ENCODE results near the gene FANCF.

The FANCF gene

DNA sequence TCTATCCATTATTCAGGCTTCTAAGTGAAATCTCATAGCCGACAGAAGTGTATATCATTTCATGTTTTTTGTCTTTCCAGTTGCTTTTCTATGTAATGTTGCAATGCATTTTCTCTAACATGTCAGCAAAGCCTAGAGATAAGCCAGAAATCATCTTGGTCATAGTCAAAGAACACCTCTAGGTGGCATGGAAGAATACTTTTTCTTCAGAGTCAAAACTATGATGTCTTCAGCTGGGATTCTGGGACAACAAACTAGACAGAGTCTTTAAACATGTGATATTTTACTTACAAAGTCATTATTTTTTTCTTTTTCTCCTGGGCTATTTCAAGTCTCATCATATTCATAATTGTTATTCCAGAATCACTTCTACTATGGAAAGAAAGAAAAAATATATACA is 45.2 kb upstream of the FANCF start:
- H3F3A ChIP-seq (ENCODE audit: control insufficient read depth, insufficient read depth) = no peaks in the 10 kb centered on the region
- H3K9me3 ChIP-seq (ENCODE audit: control insufficient read depth, insufficient read depth, low read length) = no peaks in the 10 kb centered on the region
- H3K27ac ChIP-seq (ENCODE audit: low read depth, low read length) = no peak overlapping the region
- H3K79me2 ChIP-seq (ENCODE audit: control insufficient read depth, low read length) = no peaks in the 10 kb centered on the region
- no peak overlapping the region for H3K4me3 ChIP-seq (ENCODE audit: low read length)
- no peaks in the 10 kb centered on the region for H4K20me1 ChIP-seq (ENCODE audit: control insufficient read depth, insufficient read depth, low read depth, low read length)
- H3K9me2 ChIP-seq (replicated peaks; ENCODE audit: control insufficient read depth, low read length) = no peaks in the 10 kb centered on the region
- no peak for TF ChIP-seq EZH2phosphoT487 (IDR thresholded peaks at IDR 0.05; ENCODE audit: borderline replicate concordance, low read length)
- no peak overlapping the region for H3K4me2 ChIP-seq (ENCODE audit: low read length)
- no peaks in the 10 kb centered on the region for H3K36me3 ChIP-seq (ENCODE audit: control insufficient read depth, low read length)
- H3K4me1 ChIP-seq (ENCODE audit: control insufficient read depth, low read length) = no peaks in the 10 kb centered on the region
- H3K27me3 ChIP-seq (ENCODE audit: control insufficient read depth, low read length) = no peaks in the 10 kb centered on the region

DNA sequence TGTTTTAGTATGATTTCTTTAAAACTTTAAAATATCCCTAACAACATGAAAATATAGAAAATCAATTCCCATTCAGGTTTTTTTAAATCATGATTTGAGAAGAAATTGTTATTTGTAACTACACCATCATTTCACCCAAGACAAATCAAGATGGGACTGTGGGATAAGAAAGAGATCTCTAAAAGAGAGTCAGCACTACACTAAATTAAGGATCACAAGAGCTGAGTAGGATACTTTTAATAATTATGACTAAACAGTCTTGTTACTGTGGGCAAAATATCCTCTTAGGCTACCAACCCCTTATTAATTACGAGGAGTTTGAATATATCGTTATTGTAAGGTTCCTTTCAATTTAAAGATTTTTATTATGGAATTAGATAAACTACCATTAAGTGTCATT is 43.7 kb upstream of the FANCF start:
- H3K9me3 ChIP-seq (ENCODE audit: control insufficient read depth, insufficient read depth, low read length) = no peaks in the 10 kb centered on the region
- TF ChIP-seq, protein P1, sequence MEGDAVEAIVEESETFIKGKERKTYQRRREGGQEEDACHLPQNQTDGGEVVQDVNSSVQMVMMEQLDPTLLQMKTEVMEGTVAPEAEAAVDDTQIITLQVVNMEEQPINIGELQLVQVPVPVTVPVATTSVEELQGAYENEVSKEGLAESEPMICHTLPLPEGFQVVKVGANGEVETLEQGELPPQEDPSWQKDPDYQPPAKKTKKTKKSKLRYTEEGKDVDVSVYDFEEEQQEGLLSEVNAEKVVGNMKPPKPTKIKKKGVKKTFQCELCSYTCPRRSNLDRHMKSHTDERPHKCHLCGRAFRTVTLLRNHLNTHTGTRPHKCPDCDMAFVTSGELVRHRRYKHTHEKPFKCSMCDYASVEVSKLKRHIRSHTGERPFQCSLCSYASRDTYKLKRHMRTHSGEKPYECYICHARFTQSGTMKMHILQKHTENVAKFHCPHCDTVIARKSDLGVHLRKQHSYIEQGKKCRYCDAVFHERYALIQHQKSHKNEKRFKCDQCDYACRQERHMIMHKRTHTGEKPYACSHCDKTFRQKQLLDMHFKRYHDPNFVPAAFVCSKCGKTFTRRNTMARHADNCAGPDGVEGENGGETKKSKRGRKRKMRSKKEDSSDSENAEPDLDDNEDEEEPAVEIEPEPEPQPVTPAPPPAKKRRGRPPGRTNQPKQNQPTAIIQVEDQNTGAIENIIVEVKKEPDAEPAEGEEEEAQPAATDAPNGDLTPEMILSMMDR (IDR thresholded peaks at IDR 0.05; ENCODE audit: low read depth, low read length, poor library complexity, severe bottlenecking) = no peak
- TF ChIP-seq EZH2phosphoT487 (IDR thresholded peaks at IDR 0.05; ENCODE audit: borderline replicate concordance, low read length) = no peak
- no peaks in the 10 kb centered on the region for H3F3A ChIP-seq (ENCODE audit: control insufficient read depth, insufficient read depth)
- H3K4me2 ChIP-seq (ENCODE audit: low read length) = no peak overlapping the region
- H3K36me3 ChIP-seq (ENCODE audit: control insufficient read depth, low read length) = no peaks in the 10 kb centered on the region
- H3K27me3 ChIP-seq (ENCODE audit: control insufficient read depth, low read length) = no peaks in the 10 kb centered on the region
- no peaks in the 10 kb centered on the region for H3K79me2 ChIP-seq (ENCODE audit: control insufficient read depth, low read length)
- H3K9me2 ChIP-seq (replicated peaks; ENCODE audit: control insufficient read depth, low read length) = no peaks in the 10 kb centered on the region
- H3K4me1 ChIP-seq (ENCODE audit: control insufficient read depth, low read length) = no peaks in the 10 kb centered on the region
- no peak overlapping the region for H3K4me3 ChIP-seq (ENCODE audit: low read length)
- H3K27ac ChIP-seq (ENCODE audit: low read depth, low read length) = no peak overlapping the region
- no peaks in the 10 kb centered on the region for H4K20me1 ChIP-seq (ENCODE audit: control insufficient read depth, insufficient read depth, low read depth, low read length)

DNA sequence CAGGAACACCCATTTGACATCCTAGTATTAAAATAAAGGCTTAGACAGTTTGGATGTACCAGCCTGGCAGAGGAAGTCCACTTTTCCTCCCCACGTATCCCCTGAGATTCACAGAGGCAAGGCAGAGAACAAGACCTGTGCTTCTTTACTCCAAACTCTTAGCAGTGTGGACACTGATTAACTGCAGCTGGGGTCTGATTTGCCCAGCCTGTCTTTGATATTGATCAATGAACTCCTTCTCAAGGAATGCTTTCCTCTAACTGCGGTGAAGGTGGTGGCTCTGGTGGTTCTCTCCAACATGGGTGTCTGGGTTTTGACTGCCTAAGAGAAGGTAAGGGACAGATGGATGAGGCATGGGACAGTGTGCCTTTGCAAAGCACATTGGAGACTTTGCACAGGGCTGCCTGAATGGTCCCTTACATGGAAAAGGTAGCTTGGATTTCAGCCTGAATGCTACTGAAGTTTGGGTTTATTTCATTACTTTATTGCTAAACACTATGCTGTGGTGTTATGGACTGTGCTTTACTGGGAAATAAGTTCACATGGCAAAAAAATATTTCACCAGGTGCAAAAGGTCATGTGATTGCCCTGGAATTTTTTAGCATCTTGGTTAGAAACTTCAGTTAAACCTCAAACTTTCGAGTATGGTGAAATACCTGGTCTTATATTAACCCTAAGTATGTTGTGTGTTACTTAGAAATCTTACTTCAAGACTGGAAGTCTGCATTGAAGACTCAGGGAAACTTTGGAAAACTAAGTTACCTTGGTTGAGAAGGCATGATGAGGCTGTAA is 42.6 kb upstream of the FANCF start:
- H3K4me1 ChIP-seq (ENCODE audit: control insufficient read depth, low read length) = no peaks in the 10 kb centered on the region
- H3K9me3 ChIP-seq (ENCODE audit: control insufficient read depth, insufficient read depth, low read length) = no peaks in the 10 kb centered on the region
- no peak overlapping the region for H3K4me2 ChIP-seq (ENCODE audit: low read length)
- H3K27ac ChIP-seq (ENCODE audit: low read depth, low read length) = no peak overlapping the region
- TF ChIP-seq, protein P1 (IDR thresholded peaks at IDR 0.05; ENCODE audit: low read depth, low read length, poor library complexity, severe bottlenecking) = no peak
- TF ChIP-seq EZH2phosphoT487 (IDR thresholded peaks at IDR 0.05; ENCODE audit: borderline replicate concordance, low read length) = no peak
- H4K20me1 ChIP-seq (ENCODE audit: control insufficient read depth, insufficient read depth, low read depth, low read length) = no peaks in the 10 kb centered on the region
- no peaks in the 10 kb centered on the region for H3K9me2 ChIP-seq (replicated peaks; ENCODE audit: control insufficient read depth, low read length)
- H3K4me3 ChIP-seq (ENCODE audit: low read length) = no peak overlapping the region
- no peaks in the 10 kb centered on the region for H3F3A ChIP-seq (ENCODE audit: control insufficient read depth, insufficient read depth)
- H3K36me3 ChIP-seq (ENCODE audit: control insufficient read depth, low read length) = no peaks in the 10 kb centered on the region
- no peaks in the 10 kb centered on the region for H3K27me3 ChIP-seq (ENCODE audit: control insufficient read depth, low read length)
- no peaks in the 10 kb centered on the region for H3K79me2 ChIP-seq (ENCODE audit: control insufficient read depth, low read length)

DNA sequence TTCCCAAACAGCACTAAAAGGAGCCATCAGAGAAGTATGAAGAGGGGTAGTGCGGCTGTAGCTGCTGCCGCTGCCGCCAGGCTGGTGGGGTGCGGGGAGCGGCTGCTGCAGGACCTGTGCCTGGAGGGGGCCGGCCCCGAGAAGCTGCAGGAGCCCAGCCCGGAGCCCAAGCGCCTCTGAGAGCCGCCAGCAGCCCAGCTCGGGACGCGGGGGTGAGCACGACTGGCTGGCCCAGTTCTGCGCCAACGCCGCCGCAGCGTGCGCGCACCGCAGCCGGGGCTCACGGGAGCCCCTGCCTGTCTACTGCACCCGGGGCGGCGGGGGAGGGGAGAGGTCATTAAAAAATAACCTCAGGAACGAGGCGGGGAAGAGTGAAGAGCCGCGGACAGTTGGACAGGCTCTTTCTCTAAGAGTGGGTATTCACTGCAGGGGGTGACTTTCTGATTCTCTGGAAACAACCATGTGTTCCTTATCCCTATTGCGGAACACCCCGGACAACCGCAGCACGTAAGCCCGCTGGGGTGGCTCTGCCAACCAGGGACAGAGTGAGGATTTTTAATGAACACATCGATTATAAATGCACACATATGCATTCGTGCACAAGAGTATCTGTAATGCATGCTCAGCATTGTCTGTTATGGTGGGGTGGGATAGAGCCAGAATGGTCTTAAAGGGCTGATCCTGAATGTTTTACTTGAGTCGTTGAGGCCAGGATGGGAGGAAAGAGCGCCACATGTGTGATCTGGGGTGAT is 41.2 kb upstream of the FANCF start:
- no peak overlapping the region for H3K4me2 ChIP-seq (ENCODE audit: low read length)
- no peaks in the 10 kb centered on the region for H3F3A ChIP-seq (ENCODE audit: control insufficient read depth, insufficient read depth)
- TF ChIP-seq, protein P1 (IDR thresholded peaks at IDR 0.05; ENCODE audit: low read depth, low read length, poor library complexity, severe bottlenecking) = no peak
- no peak for TF ChIP-seq EZH2phosphoT487 (IDR thresholded peaks at IDR 0.05; ENCODE audit: borderline replicate concordance, low read length)
- H3K79me2 ChIP-seq (ENCODE audit: control insufficient read depth, low read length) = no peaks in the 10 kb centered on the region
- no peaks in the 10 kb centered on the region for H3K9me2 ChIP-seq (replicated peaks; ENCODE audit: control insufficient read depth, low read length)
- no peaks in the 10 kb centered on the region for H3K27me3 ChIP-seq (ENCODE audit: control insufficient read depth, low read length)
- H3K4me1 ChIP-seq (ENCODE audit: control insufficient read depth, low read length) = no peaks in the 10 kb centered on the region
- no peak overlapping the region for H3K4me3 ChIP-seq (ENCODE audit: low read length)
- no peaks in the 10 kb centered on the region for H4K20me1 ChIP-seq (ENCODE audit: control insufficient read depth, insufficient read depth, low read depth, low read length)
- no peaks in the 10 kb centered on the region for H3K9me3 ChIP-seq (ENCODE audit: control insufficient read depth, insufficient read depth, low read length)
- no peak overlapping the region for H3K27ac ChIP-seq (ENCODE audit: low read depth, low read length)
- H3K36me3 ChIP-seq (ENCODE audit: control insufficient read depth, low read length) = no peaks in the 10 kb centered on the region

Measured in DOHH2 (cell line).